ENCODE measurements around the gene FGD6.

The FGD6 gene

GRCh38 chr12:95073698-95074520 lies 143.4 kb downstream of the FGD6 start:
- H3K4me1 Mint-ChIP-seq (ENCODE audit: low read depth), result peaks cover 5% of the 10 kb centered on the region
- peak overlapping the region; percentile 80 for H3K27ac Mint-ChIP-seq
- DNase-seq (ENCODE audit: low spot score), result no peak
- H3K9me3 Mint-ChIP-seq, result no peaks in the 10 kb centered on the region
- H3K27me3 Mint-ChIP-seq (ENCODE audit: low read depth), result peaks cover 3% of the 10 kb centered on the region
- peak overlapping the region; percentile 82 for H3K4me3 Mint-ChIP-seq
- H3K36me3 Mint-ChIP-seq (ENCODE audit: low read depth), result peaks cover 6% of the 10 kb centered on the region

GRCh38 chr12:95072900-95073697 lies 144.2 kb downstream of the FGD6 start, which contains the start of gene NR2C1:
Gene NR2C1, minus strand, starts transcription at chr12:95073618. Its CDS starts 6,234 bp downstream, at chr12:95067384.
- peak within 1 kb of the TSS; percentile 88 for H3K4me3 Mint-ChIP-seq
- H3K27ac Mint-ChIP-seq, result peak within 1 kb of the TSS; percentile 85
- H3K9me3 Mint-ChIP-seq, result no peaks in the 10 kb centered on the region
- peaks cover 3% of the 10 kb centered on the region for H3K27me3 Mint-ChIP-seq (ENCODE audit: low read depth)
- H3K4me1 Mint-ChIP-seq (ENCODE audit: low read depth), result peaks cover 5% of the 10 kb centered on the region
- peak; percentile 91 for DNase-seq (ENCODE audit: low spot score)
- peaks cover 6% of the 10 kb centered on the region for H3K36me3 Mint-ChIP-seq (ENCODE audit: low read depth)

- no peaks in the 10 kb centered on the region for H3K9me3 Mint-ChIP-seq
- H3K4me3 Mint-ChIP-seq, result no peak overlapping the region
- H3K4me1 Mint-ChIP-seq (ENCODE audit: low read depth), result peaks cover 5% of the 10 kb centered on the region
- no peak for DNase-seq (ENCODE audit: low spot score)
- no peaks in the 10 kb centered on the region for H3K27me3 Mint-ChIP-seq (ENCODE audit: low read depth)
- H3K36me3 Mint-ChIP-seq (ENCODE audit: low read depth), result peaks cover 16% of the 10 kb centered on the region
- no peak overlapping the region for H3K27ac Mint-ChIP-seq
Observed at GRCh38 chr12:95070378-95070777, 146.9 kb downstream of the FGD6 start.

- no peak for DNase-seq (ENCODE audit: low spot score)
- H3K27me3 Mint-ChIP-seq (ENCODE audit: low read depth), result no peaks in the 10 kb centered on the region
- peaks cover 2% of the 10 kb centered on the region for H3K4me1 Mint-ChIP-seq (ENCODE audit: low read depth)
- H3K27ac Mint-ChIP-seq, result no peak overlapping the region
- H3K36me3 Mint-ChIP-seq (ENCODE audit: low read depth), result peaks cover 30% of the 10 kb centered on the region
- no peaks in the 10 kb centered on the region for H3K9me3 Mint-ChIP-seq
- no peak overlapping the region for H3K4me3 Mint-ChIP-seq
Observed at GRCh38 chr12:95066091-95066855, 151.0 kb downstream of the FGD6 start.

- H3K36me3 Mint-ChIP-seq (ENCODE audit: low read depth), result peaks cover 33% of the 10 kb centered on the region
Observed at GRCh38 chr12:95060951-95061350, 156.3 kb downstream of the FGD6 start.

GRCh38 chr12:95059984-95060383 lies 157.3 kb downstream of the FGD6 start:
- no peaks in the 10 kb centered on the region for H3K27me3 Mint-ChIP-seq (ENCODE audit: low read depth)
- peaks cover 37% of the 10 kb centered on the region for H3K36me3 Mint-ChIP-seq (ENCODE audit: low read depth)
- no peak overlapping the region for H3K27ac Mint-ChIP-seq
- H3K4me1 Mint-ChIP-seq (ENCODE audit: low read depth), result no peaks in the 10 kb centered on the region
- H3K9me3 Mint-ChIP-seq, result no peaks in the 10 kb centered on the region
- H3K4me3 Mint-ChIP-seq, result no peak overlapping the region
- DNase-seq (ENCODE audit: low spot score), result no peak

More at GRCh38 chr12:95060951-95061350, 156.3 kb downstream of the FGD6 start:
- H3K27ac Mint-ChIP-seq, result no peak overlapping the region
- no peak for DNase-seq (ENCODE audit: low spot score)
- no peaks in the 10 kb centered on the region for H3K9me3 Mint-ChIP-seq
- H3K4me3 Mint-ChIP-seq, result no peak overlapping the region
- H3K27me3 Mint-ChIP-seq (ENCODE audit: low read depth), result no peaks in the 10 kb centered on the region
- H3K4me1 Mint-ChIP-seq (ENCODE audit: low read depth), result no peaks in the 10 kb centered on the region

- Mint-ChIP-seq H3K27me3 (ENCODE audit: low read depth) (no peaks in the 10 kb centered on the region), H3K9me3 (no peaks in the 10 kb centered on the region), H3K27ac (no peak overlapping the region), H3K4me3 (no peak overlapping the region), H3K36me3 (ENCODE audit: low read depth) (peaks cover 30% of the 10 kb centered on the region), H3K4me1 (ENCODE audit: low read depth) (no peaks in the 10 kb centered on the region)
- no peak for DNase-seq (ENCODE audit: low spot score)
Observed at GRCh38 chr12:95057424-95057823, 159.8 kb downstream of the FGD6 start.

- H3K27ac Mint-ChIP-seq, result no peak overlapping the region
- no peak overlapping the region for H3K4me3 Mint-ChIP-seq
- no peaks in the 10 kb centered on the region for H3K4me1 Mint-ChIP-seq (ENCODE audit: low read depth)
- no peaks in the 10 kb centered on the region for H3K27me3 Mint-ChIP-seq (ENCODE audit: low read depth)
- DNase-seq (ENCODE audit: low spot score), result no peak
- peaks cover 23% of the 10 kb centered on the region for H3K36me3 Mint-ChIP-seq (ENCODE audit: low read depth)
- no peaks in the 10 kb centered on the region for H3K9me3 Mint-ChIP-seq
Observed at GRCh38 chr12:95055057-95055456, 162.2 kb downstream of the FGD6 start.

GRCh38 chr12:95054206-95054605 lies 163.1 kb downstream of the FGD6 start:
- Mint-ChIP-seq H3K27ac (no peak overlapping the region), H3K36me3 (ENCODE audit: low read depth) (peaks cover 22% of the 10 kb centered on the region), H3K27me3 (ENCODE audit: low read depth) (no peaks in the 10 kb centered on the region), H3K9me3 (no peaks in the 10 kb centered on the region), H3K4me3 (no peak overlapping the region), H3K4me1 (ENCODE audit: low read depth) (no peaks in the 10 kb centered on the region)
- no peak for DNase-seq (ENCODE audit: low spot score)

GRCh38 chr12:95051241-95051640 lies 166.0 kb downstream of the FGD6 start:
- H3K4me1 Mint-ChIP-seq (ENCODE audit: low read depth), result no peaks in the 10 kb centered on the region
- H3K27ac Mint-ChIP-seq, result no peak overlapping the region
- no peak for DNase-seq (ENCODE audit: low spot score)
- no peak overlapping the region for H3K4me3 Mint-ChIP-seq
- no peaks in the 10 kb centered on the region for H3K27me3 Mint-ChIP-seq (ENCODE audit: low read depth)
- peaks cover 28% of the 10 kb centered on the region for H3K36me3 Mint-ChIP-seq (ENCODE audit: low read depth)
- no peaks in the 10 kb centered on the region for H3K9me3 Mint-ChIP-seq

GRCh38 chr12:95037906-95038305 lies 179.4 kb downstream of the FGD6 start:
- Mint-ChIP-seq H3K4me3 (no peak overlapping the region), H3K9me3 (no peaks in the 10 kb centered on the region), H3K27me3 (ENCODE audit: low read depth) (no peaks in the 10 kb centered on the region), H3K27ac (no peak overlapping the region), H3K36me3 (ENCODE audit: low read depth) (peaks cover 21% of the 10 kb centered on the region), H3K4me1 (ENCODE audit: low read depth) (peaks cover 19% of the 10 kb centered on the region)
- no peak for DNase-seq (ENCODE audit: low spot score)

GRCh38 chr12:95034750-95035149 lies 182.5 kb downstream of the FGD6 start:
- H3K27ac Mint-ChIP-seq, result no peak overlapping the region
- H3K9me3 Mint-ChIP-seq, result no peaks in the 10 kb centered on the region
- H3K36me3 Mint-ChIP-seq (ENCODE audit: low read depth), result peaks cover 13% of the 10 kb centered on the region
- H3K4me3 Mint-ChIP-seq, result no peak overlapping the region
- H3K4me1 Mint-ChIP-seq (ENCODE audit: low read depth), result peaks cover 10% of the 10 kb centered on the region
- DNase-seq (ENCODE audit: low spot score), result no peak
- no peaks in the 10 kb centered on the region for H3K27me3 Mint-ChIP-seq (ENCODE audit: low read depth)

Data from T-helper 2 cell treated with Interferon-gamma antibody and Interleukin-4, amounts not matched to agents 5 μg/mL and 100 μg/mL, for 36 hours (primary cell).